DND-41 (cell line): ENCODE measurements around the gene GSAP.

Source experiments
- ATAC-seq: fragments of 200-7000 bp; cut with Tn5 transposase; 3 replicates; pipeline ENCODE4 v1.9.1; 2021; ENCODE audit warnings: low read depth; ENCODE audit not compliant: insufficient read depth
- DNase-seq: peaks from one replicate; pipeline ENCODE4 v3.0.0-alpha.2; 2020
- H2AFZ ChIP-seq: 2 replicates; pipeline ENCODE4 v1.6.0; 2012; ENCODE audit warnings: low read depth, low read length
- H3K27ac ChIP-seq: 2 replicates; pipeline ENCODE4 v1.5.1; 2012; ENCODE audit warnings: low read length, inconsistent platforms
- H3K27me3 ChIP-seq: fragments of 200-600 bp; sonication (generic); 2 replicates; pipeline ENCODE4 v1.6.0; 2012; ENCODE audit warnings: low read length, mild to moderate bottlenecking, inconsistent platforms; ENCODE audit not compliant: insufficient read depth, poor library complexity
- H3K36me3 ChIP-seq: 2 replicates; pipeline ENCODE4 v1.5.1; 2012; ENCODE audit warnings: low read length, inconsistent platforms; ENCODE audit not compliant: insufficient read depth
- H3K4me1 ChIP-seq: 2 replicates; pipeline ENCODE4 v1.5.1; 2012; ENCODE audit warnings: mild to moderate bottlenecking, low read length; ENCODE audit not compliant: insufficient read depth
- H3K4me2 ChIP-seq: 2 replicates; pipeline ENCODE4 v1.6.0; 2012; ENCODE audit warnings: mild to moderate bottlenecking, moderate library complexity, low read length, inconsistent platforms; ENCODE audit not compliant: insufficient read depth
- H3K4me3 ChIP-seq, 2 experiments: fragments of 200-600 bp in 1 of 2; shearing (Covaris generic) in 1 of 2; 2 replicates each; pipeline ENCODE4 v1.5.1; 2012 to 2016; ENCODE audit warnings: inconsistent platforms in 2 of 2, low read length in 2 of 2, mild to moderate bottlenecking in 2 of 2, low read depth in 1 of 2, moderate library complexity in 1 of 2
- H3K79me2 ChIP-seq: 2 replicates; pipeline ENCODE4 v1.6.0; 2012; ENCODE audit warnings: low read length, inconsistent platforms; ENCODE audit not compliant: insufficient read depth
- H3K9ac ChIP-seq: 2 replicates; pipeline ENCODE4 v1.6.0; 2012; ENCODE audit warnings: low read depth, mild to moderate bottlenecking, inconsistent platforms, low read length, moderate library complexity
- H3K9me3 ChIP-seq: 2 replicates; pipeline ENCODE4 v1.5.1; 2012; ENCODE audit warnings: low read length, moderate library complexity, mild to moderate bottlenecking, inconsistent platforms; ENCODE audit not compliant: insufficient read depth, severe bottlenecking
- H4K20me1 ChIP-seq: 2 replicates; pipeline ENCODE4 v1.6.0; 2012; ENCODE audit warnings: low read length; ENCODE audit not compliant: insufficient read depth
- EZH2 ChIP-seq: IDR thresholded peaks from 3 replicates; pipeline ENCODE4 v1.6.1; 2012; ENCODE audit warnings: borderline replicate concordance, low read depth, mild to moderate bottlenecking, moderate library complexity, low read length, inconsistent platforms; ENCODE audit not compliant: severe bottlenecking
- TF ChIP-seq, protein P1 (sequence below): IDR thresholded peaks from 2 replicates; pipeline ENCODE4 v1.5.1; 2012; ENCODE audit warnings: borderline replicate concordance, low read length, moderate library complexity, mild to moderate bottlenecking; ENCODE audit not compliant: poor library complexity, severe bottlenecking; ENCODE audit errors: extremely low read depth

The GSAP gene

DNA sequence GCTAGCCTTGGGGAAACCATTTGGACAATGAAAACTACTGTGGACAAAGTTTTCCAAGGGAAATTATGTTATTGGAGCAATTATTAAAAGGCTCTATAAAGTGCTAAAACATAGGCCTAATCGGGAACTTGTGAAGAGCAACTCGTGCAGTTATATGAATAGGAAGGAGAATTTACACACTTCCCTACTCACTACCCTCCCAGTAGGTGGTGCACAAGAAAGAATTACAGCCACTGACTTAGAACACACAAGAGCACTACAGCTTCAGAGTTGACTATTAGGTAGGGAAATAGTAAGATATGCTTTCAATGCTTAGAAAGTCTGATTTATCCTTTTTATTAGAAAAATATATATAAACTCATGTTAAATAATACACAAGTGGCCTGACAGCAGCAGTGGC is 47.2 kb downstream of the GSAP start:
- ATAC-seq = no peak

DNA sequence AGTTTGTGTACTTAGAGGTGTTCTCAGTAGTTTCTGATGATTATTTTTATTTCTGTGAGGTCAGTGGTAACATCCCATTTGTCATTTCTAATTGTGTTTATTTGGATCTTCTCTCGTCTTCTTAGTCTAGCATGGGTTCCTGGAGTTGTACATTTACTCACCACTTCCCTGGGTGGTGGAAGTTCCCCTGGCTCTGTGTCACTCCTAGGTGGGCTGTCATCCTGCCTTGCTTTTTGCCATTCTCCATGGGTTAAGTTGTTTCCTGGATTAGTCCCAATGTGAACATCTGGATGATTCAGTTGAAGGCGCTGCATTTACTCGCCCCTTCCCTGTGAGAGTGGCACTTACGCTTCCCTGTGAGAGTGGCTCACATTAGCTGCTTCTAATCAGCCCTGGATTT is 48.2 kb downstream of the GSAP start:
- Histone ChIP-seq H3K27ac (no peak overlapping the region), H3K79me2 (no peaks in the 10 kb centered on the region), H3K36me3 (no peaks in the 10 kb centered on the region), H3K9ac (no peak overlapping the region), H3K27me3 (peaks cover 3% of the 10 kb centered on the region), H3K4me3 (no peak overlapping the region), H3K4me1 (no peaks in the 10 kb centered on the region), H3K4me2 (no peak overlapping the region), H2AFZ (no peak overlapping the region), H4K20me1 (no peaks in the 10 kb centered on the region), H3K9me3 (no peaks in the 10 kb centered on the region)
- no peak for ATAC-seq
- TF ChIP-seq, protein P1, sequence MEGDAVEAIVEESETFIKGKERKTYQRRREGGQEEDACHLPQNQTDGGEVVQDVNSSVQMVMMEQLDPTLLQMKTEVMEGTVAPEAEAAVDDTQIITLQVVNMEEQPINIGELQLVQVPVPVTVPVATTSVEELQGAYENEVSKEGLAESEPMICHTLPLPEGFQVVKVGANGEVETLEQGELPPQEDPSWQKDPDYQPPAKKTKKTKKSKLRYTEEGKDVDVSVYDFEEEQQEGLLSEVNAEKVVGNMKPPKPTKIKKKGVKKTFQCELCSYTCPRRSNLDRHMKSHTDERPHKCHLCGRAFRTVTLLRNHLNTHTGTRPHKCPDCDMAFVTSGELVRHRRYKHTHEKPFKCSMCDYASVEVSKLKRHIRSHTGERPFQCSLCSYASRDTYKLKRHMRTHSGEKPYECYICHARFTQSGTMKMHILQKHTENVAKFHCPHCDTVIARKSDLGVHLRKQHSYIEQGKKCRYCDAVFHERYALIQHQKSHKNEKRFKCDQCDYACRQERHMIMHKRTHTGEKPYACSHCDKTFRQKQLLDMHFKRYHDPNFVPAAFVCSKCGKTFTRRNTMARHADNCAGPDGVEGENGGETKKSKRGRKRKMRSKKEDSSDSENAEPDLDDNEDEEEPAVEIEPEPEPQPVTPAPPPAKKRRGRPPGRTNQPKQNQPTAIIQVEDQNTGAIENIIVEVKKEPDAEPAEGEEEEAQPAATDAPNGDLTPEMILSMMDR = no peak
- no peak for TF ChIP-seq EZH2
- no peak for DNase-seq

More for the DNA sequence above, 47.2 kb downstream of the GSAP start:
- TF ChIP-seq EZH2 = no peak
- TF ChIP-seq, protein P1 = peak; percentile 25
- Histone ChIP-seq H4K20me1 (no peaks in the 10 kb centered on the region), H3K36me3 (no peaks in the 10 kb centered on the region), H3K27ac (no peak overlapping the region), H3K4me3 (no peak overlapping the region), H3K9me3 (no peaks in the 10 kb centered on the region), H3K27me3 (no peaks in the 10 kb centered on the region), H3K79me2 (no peaks in the 10 kb centered on the region), H3K4me1 (no peaks in the 10 kb centered on the region), H3K9ac (no peak overlapping the region), H3K4me2 (no peak overlapping the region), H2AFZ (no peak overlapping the region)
- no peak for DNase-seq

DNA sequence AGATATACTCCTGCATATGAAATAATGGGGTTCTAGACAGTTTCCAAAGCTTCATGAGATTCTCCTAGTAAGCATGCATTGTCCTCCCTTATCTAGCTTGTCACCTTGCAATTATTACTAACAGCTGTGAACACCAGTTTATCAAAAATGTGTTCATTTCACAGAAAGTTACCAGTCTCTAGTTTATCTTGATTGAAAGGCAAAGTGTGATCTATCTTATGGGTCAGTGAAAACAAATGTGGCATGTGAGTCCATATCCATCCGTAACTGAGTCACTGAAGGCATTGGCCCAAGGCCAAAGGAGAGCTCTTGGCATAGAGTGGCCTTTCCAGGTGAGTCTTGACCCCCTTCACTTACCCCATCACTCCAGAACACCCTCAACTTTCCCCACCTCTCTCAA is 53.2 kb downstream of the GSAP start:
- H3K9ac ChIP-seq = no peak overlapping the region
- H3K79me2 ChIP-seq = no peaks in the 10 kb centered on the region
- H3K9me3 ChIP-seq = no peaks in the 10 kb centered on the region
- TF ChIP-seq EZH2 = no peak
- TF ChIP-seq, protein P1 = no peak
- H2AFZ ChIP-seq = no peak overlapping the region
- no peak overlapping the region for H3K4me2 ChIP-seq
- H3K27me3 ChIP-seq = peaks cover 4% of the 10 kb centered on the region
- no peak overlapping the region for H3K4me3 ChIP-seq
- ATAC-seq = no peak
- no peaks in the 10 kb centered on the region for H4K20me1 ChIP-seq
- no peaks in the 10 kb centered on the region; the same call in 1 of the 2 replicates for H3K4me1 ChIP-seq
- H3K36me3 ChIP-seq = no peaks in the 10 kb centered on the region
- no peak overlapping the region for H3K27ac ChIP-seq
- DNase-seq = no peak

DNA sequence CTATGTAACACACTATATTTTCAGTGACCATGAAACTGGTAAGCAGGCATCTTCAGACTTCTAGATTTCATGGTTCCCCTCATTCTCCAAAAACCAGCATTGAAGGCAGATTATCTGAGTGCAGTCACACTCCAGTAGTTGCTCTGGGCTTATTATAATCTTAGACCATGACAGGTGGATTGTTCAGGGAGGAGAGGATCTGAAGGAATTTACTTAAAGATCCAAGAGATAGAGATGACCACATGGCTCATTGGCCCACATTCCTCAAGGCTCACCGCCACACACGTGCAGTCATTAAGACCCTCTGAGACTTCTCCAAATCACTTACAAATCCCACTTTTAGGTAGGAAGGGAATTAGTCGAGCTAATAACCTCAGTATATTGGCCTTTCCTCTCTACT is 55.2 kb downstream of the GSAP start:
- H3K36me3 ChIP-seq = no peaks in the 10 kb centered on the region
- no peak overlapping the region for H3K27ac ChIP-seq
- TF ChIP-seq EZH2 = no peak
- TF ChIP-seq, protein P1 = no peak
- no peak overlapping the region for H2AFZ ChIP-seq
- no peaks in the 10 kb centered on the region for H3K9me3 ChIP-seq
- no peaks in the 10 kb centered on the region for H4K20me1 ChIP-seq
- no peak overlapping the region for H3K9ac ChIP-seq
- ATAC-seq (no peak), DNase-seq (no peak)
- no peak overlapping the region for H3K4me3 ChIP-seq
- H3K4me1 ChIP-seq = no peaks in the 10 kb centered on the region; the same call in 1 of the 2 replicates
- peaks cover 11% of the 10 kb centered on the region for H3K27me3 ChIP-seq
- no peak overlapping the region for H3K4me2 ChIP-seq
- no peaks in the 10 kb centered on the region for H3K79me2 ChIP-seq
